Superior temporal gyrus (tissue), 1 donor: ENCODE data around the gene AMN.

ENCODE experiments used
- DNase-seq: peaks from one replicate; pipeline ENCODE4 v3.0.0-alpha.2; 2016; ENCODE audit errors: extremely low spot score

The AMN gene

DNA sequence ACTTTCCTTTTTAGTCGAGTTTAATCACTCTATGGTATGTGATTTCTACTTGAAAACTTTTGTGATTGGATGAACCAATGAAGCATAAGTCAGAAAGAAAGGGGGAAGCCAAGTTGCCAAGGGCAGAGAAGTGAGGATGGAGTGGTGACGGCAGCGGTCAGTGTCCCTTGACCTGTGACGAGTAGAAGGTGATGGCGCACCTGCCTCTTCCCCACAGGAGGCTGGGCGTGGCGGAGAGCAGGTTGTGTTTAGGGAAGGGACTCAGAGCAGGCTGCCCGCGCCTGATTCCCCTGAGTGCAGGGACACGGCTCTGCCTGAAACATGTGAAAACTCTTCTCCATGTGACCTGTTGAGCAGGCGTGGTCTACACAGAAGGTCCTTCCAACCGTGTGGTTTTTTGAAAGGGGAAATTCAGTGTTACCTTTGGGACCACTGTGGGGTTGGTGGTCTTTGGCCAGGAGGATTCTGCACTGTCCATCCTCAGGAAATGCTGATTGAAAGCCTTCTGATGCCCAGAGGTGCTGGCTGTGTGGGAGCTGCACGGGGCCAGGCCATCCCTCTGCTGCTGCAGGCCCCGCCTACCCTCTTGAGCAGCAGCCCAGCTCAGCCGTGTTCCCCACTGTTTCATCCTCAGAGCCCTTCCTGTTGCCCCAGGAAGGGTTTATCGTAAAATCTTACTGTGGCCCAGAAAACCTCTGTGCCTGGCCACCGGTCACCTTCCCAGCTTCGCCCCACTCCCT is 23.5 kb upstream of the AMN start:
- DNase-seq = no peak

GRCh38 chr14:102899516-102899900 is 23.0 kb upstream of the AMN start:
- no peak for DNase-seq

DNA sequence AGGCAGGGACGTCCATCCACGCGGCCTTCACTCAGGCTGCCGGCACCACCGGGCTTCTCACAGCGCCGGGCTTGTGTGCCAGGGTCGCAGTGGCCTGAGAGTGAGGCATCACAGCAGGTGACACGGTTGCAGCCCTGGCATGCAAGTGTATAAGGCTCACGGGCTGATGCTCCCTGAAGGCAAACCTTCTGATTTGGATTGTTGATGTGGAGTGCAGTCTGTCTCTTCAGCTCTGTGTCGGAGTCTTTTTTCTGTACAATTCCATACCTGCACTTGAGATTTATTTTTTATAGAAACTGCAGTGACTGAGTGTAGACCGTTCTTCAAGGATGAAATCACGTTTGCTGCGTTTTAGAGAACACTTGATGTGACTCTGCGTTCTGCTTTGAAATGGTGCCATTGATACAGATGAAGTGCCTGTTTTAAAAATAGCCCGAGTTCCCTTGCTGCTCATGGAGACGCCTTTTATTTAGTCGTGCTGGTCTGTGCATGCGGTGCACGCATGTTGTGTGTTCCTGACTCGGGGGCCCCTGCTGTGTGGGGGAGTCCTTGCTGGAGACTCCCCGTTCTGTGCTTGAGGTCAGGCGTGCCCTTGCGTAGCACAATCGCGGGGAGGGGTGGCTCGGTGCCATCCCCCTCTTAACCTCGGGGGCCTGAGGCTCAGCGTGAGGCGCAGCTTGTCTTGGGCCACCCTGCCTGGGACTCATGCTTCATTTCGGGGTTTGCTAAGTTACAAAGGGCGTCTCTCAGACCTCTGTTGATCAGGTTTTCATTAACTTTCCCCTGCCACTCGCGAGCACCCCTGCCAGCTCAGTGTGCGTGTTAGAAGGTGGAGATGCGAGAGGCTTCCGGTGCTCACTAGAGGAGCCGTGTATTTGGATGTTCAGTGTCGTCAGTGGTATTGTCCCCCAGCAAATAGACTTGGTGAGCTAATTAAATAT is 21.6 kb upstream of the AMN start:
- DNase-seq = peak; percentile 23

GRCh38 chr14:102901633-102902032 is 20.8 kb upstream of the AMN start:
- DNase-seq = no peak

DNA sequence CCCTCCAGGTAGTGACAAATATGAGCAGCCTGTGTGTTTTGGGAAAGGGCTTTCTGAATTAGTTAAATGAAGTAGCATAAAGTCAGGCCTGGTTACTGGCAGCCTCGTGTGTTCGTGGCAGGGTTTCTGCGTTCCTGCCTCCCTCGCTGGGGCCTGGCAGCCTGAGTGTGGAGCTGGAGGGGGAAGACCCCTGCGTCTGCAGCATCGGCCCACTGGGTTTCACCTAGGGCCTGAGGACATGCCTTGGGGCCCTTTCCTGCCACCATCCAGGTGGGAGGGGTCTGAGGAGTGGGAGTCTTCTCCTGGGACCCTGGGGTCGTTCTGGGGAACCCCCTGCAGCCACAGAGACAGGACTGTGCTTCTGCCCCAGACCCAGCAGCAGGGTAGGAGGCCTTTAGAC is 20.4 kb upstream of the AMN start:
- no peak for DNase-seq

- no peak for DNase-seq
These were observed 19.8 kb upstream of the AMN start for GRCh38 chr14:102902523-102903247.

DNA sequence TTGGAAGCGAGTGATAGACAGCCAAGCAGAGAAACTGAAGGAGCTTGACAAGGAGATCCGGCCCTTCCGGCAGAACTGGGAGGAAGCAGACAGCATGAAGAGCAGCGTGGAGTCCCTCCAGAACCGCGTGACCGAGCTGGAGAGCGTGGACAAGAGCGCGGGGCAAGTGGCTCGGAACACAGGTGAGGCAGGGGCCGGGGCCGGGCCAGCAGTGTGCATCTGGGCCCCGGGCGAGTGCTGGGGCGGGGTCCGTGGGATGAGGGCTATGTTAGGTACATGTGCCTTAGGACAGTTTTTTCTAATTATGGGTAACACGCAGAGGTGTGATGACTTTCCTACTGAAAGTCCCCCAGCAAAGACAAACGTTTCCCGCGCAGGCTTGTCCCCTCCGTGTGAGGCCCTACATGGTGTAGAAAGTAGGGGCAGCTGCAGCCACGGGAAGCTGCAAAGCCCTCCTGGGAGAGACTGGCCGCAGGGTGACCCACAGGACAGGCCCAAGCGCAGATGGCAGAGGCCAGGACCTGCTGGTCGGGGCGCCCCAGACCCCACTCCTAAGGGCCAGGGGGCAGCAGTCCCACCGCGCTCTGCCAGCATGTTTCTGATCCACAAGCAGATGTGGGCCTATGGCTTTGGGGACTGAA is 19.1 kb upstream of the AMN start:
- no peak for DNase-seq

GRCh38 chr14:102903889-102904512 is 18.5 kb upstream of the AMN start:
- no peak for DNase-seq

DNA sequence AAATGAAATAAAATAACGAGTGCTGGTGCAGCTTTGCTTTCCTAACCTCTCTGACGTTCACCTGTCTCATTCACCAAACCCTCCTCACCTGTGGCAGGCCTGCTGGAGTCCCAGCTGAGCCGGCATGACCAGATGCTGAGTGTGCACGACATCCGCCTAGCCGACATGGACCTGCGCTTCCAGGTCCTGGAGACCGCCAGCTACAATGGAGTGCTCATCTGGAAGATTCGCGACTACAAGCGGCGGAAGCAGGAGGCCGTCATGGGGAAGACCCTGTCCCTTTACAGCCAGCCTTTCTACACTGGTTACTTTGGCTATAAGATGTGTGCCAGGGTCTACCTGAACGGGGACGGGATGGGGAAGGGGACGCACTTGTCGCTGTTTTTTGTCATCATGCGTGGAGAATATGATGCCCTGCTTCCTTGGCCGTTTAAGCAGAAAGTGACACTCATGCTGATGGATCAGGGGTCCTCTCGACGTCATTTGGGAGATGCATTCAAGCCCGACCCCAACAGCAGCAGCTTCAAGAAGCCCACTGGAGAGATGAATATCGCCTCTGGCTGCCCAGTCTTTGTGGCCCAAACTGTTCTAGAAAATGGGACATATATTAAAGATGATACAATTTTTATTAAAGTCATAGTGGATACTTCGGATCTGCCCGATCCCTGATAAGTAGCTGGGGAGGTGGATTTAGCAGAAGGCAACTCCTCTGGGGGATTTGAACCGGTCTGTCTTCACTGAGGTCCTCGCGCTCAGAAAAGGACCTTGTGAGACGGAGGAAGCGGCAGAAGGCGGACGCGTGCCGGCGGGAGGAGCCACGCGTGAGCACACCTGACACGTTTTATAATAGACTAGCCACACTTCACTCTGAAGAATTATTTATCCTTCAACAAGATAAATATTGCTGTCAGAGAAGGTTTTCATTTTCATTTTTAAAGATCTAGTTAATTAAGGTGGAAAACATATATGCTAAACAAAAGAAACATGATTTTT is 17.1 kb upstream of the AMN start:
- no peak for DNase-seq

DNA sequence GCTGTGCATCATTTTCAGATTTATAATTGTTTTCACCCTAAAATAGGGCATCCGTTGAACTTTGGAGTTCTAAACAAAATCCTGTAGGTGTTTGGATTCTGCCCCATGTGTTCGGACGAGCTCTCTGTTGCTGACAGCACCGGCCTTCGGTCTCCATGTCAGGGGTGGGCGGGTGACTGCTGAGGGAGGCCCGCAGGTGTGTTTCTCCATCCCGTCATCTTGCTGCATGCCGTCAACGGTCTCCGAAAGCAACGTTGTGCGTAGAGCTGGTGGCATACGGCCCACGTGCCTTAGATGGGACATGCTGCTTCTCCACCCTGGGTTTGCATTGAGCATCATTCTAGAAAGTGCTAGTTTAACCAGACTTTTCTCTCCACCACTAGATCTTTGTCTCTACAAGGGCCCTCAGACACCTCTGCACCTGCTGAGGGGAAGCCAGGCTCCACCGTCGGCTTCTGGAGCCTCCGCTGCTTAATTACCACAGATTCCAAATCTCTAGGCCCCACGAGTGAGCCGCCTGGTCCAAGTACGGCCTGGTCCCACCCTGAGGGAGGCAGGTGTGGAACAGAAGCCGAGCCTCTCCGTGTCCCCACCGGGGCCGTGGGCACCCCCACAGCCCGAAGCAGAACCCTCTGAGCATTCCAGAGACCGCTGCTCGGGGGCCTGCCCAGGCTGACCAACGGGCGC is 15.7 kb upstream of the AMN start:
- no peak for DNase-seq

GRCh38 chr14:102907303-102907844 is 15.1 kb upstream of the AMN start:
- no peak for DNase-seq

- DNase-seq = no peak
These were observed 14.3 kb upstream of the AMN start for GRCh38 chr14:102907980-102908730.

DNA sequence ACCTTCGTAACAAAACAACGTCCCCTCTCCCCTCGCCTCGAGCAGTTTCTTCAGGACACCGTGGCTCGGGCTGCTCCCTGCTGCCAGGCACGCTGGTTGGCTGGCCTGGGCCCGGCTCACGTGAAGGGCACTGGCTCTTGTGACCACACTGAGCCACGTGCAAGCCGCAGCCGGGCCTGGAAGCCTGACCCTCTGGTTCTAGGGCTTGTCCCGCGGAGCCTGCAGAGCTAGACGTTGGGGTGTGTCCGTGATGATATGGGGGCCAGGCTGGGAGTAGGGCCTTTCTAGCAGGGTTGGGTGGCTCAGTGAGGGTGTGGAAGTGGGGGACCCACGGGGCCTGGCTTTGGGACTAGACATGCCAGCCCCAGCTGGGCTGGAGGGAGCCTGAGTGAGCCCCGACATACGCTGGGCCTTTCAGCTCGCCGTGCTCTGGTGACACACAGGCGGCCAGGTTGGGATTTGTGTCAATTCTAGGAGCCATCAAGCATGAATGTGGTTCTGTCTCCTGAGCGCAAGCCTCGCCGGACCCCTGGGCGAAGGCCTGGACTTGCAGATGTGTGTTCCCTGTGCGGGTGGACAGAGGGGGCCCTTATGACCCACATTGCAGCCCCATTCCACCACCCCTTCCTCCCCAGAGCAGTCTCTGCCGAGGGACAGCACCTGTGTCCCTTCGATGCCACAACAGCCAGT is 13.6 kb upstream of the AMN start:
- DNase-seq = no peak

DNA sequence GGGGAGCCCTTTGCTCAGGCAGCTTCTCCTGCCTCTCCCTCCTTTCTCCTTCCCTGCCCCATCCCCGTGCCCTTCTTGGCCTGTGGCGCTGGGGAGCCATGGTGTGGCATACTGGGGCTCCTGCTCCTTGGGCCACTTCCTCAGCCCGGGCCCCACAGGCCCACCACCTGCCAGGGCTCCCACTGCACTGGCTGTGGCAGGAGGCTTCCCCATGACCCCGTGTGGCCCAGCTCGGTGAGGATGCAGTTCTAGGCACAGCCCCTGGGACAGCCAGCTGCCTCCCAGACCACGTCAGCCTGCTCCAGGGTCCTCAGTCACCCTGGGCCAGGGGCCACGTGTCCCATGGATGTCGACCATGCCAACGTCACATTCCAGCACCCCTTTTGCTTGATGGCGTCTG is 13.0 kb upstream of the AMN start:
- no peak for DNase-seq

DNA sequence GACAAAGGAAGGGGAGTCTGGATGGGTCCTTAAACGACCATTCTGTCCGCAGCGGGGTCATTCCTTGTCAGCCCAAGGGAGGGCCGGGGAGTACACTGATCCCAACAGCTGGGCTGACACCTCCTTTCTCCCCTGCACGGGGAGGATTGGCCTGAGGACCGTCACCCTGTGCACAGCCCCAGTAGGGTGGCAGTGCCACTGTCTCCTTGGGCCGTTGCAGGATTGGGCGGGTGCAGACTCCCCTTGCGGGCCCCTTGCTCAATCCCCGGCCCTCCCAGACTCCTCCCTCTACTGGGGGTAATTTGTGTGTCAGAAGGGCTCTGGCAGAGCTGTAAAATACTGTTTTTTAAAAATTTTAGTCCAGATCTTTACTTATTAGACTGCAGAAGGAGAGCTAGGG is 12.6 kb upstream of the AMN start:
- DNase-seq = no peak

DNA sequence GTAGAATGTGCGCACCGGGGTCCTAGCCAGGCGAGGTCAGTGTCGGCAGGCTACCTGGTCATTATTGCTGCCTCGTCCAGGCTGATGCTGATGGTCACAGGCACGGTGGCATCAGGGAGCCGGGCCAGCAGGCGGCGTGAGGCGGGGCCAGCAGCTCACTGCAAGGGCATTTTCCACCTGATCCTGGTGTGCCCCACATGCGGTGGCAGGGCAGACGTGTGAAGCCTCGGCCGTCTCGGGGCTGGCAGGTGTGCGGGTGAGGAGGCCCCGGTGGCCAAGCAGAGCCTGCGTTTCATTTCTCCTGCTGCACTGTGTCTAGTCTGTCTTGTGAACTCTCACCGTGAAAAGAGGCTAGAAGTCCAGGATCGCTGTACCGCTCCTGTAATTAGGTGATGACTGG is 12.0 kb upstream of the AMN start:
- DNase-seq = no peak

- no peak for DNase-seq
These were observed 10.9 kb upstream of the AMN start for GRCh38 chr14:102911541-102911951.
